GM12873 (cell line): Measurements from ENCODE around the gene CTNNAL1.

ENCODE experiments used
- CTCF ChIP-seq: IDR thresholded peaks from 2 replicates; pipeline ENCODE4 v1.5.1; 2012; ENCODE audit warnings: low read depth, mild to moderate bottlenecking, moderate library complexity, low read length, control low read depth; ENCODE audit not compliant: insufficient read depth; ENCODE audit errors: missing control alignments

CTNNAL1 gene

DNA sequence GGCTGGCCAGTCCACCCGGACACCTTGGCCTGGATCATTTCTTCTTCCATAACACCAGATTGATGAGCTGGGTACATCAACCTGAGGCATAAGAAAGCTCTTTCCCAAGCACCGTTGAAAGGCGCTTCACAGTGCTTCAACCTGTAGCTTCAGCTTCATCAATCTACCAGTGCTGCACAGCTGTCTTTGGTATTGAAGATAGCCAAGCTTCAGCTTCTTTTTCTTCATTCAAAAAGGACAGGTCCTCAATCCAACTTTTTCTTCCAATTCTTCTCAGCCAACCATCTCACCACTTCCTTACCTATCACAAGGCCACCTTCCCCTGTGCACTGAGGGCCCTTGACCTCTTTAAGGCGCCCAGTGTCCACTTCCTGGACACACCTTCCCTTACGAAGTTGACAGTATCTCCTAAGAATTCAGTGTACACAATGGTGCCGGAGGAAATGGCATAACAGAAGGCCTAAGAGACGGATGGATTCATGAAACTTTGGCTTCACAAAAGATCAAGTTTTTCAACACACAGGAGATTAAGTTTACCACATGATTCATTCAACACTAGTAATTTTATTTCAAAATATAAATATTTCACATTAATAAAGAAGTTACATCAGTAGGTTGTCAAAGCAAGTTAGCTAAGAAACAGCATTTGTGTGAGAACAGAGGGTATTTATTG is 1.4 kb upstream of the CTNNAL1 start:
- TF ChIP-seq CTCF = no peak

GRCh38 chr9:109013679-109014607 is 644 bp upstream of the CTNNAL1 start:
- TF ChIP-seq CTCF = no peak

DNA sequence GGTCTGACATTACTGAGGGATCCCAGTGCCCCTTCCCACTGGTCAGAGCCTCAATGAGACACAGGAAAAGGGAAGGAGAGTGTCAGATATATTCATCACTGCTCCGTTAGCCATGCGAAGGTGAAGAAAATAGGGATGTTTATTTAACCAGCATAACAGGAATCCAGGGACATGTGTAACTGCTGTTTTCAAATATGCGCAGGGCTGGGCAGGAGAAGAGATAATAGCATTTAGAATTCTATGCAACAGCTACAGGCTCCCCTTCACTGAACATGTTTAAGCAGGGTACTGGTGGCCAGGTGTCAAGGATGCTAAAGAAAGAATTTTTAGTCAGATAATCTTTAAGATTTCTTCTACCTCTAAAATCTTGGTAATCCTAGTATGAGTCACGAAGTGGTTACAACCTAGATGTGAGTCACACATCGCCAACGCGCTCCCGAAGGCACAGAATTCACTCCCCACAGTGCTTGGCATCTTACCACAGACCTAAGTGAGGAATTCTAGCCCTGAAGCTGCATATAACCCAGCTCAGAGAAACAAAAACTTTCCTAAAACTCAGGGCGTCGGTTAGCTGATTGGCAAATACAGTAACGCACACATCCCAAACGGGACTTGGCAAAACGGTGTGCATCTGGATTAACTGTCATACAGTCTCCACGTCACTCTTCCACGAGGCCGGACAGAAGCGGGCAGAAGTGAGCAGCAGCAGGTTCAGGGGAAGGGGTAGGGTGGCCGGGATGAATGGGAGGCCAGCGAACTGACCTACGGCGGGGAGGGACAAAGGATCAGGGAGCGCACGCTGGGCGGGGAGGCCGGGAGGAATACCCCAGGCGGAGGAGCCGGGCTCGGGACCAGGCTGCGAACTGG is 1.1 kb downstream of the CTNNAL1 start:
- no peak for TF ChIP-seq CTCF

- no peak for TF ChIP-seq CTCF
Measured at GRCh38 chr9:109011231-109011671, 2.0 kb downstream of the CTNNAL1 start.

- TF ChIP-seq CTCF = no peak
Measured at GRCh38 chr9:109010746-109011145, 2.6 kb downstream of the CTNNAL1 start.

DNA sequence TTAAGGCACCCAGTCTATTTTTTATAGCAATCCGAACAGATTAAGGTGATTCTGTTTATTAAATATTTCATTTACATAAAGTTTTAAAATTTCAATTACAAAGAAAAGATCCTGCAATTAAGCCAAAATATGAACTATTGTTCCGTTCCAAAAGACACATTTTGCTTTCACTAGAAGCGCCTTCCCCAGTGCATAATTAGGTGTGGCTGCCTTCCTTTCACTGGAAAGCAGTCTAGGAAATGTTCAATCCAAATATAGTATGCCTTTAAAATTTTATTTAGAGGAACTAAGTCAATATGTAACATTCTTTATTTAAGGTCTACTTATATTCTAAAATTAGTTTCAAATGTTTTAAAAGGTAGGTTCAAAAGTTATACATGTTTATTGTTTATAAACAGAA is 7.6 kb downstream of the CTNNAL1 start:
- TF ChIP-seq CTCF = no peak
